ENCODE results near the gene ADCY1.
"Not testable (repeated sequence)": the region's sequence is repeated elsewhere in the genome, so short reads cannot be mapped to it uniquely, and the experiment has no call there.

The ADCY1 gene

DNA sequence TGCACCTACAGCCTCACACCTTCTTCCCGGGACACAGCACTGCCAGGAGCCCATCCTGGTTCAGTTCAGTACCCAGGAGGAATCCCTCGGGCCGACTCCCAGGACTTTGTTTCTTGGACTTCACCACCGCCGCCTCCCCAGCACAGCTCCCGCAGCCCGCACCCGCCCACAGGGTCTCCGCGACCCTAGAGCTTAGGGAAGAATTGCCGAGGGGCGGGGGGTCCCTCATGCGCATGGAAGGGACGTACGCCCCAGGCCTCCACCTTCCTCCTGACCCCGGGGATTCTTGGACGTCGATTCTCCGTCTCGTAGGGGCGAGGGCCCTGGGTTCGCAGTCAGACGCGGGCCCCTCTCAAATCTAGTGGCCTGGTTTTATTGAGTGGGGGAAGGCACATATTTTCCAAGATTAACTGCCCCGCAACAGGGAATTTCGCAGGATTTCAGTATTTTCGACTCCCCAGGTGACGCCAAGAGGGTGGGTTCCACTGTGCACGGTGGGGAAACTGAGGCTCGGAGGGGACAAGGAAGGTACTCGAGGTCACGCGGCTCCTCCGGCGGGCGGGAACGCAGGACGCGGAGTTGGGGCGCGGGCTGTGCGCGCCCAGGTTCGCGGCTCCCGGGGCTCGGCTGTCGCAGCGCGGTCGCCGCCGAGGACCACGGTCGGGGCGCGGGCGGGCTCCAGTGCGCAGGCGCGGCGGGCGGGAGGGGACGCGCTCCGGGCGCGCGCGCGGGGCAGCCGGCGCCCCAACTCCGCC is at the start of gene ADCY1:
Gene ADCY1, plus strand, starts transcription at position 708 of the 755 bp plus-strand sequence. CDS start 176 bp downstream, outside the sequence.
- DNase-seq = no peak

DNA sequence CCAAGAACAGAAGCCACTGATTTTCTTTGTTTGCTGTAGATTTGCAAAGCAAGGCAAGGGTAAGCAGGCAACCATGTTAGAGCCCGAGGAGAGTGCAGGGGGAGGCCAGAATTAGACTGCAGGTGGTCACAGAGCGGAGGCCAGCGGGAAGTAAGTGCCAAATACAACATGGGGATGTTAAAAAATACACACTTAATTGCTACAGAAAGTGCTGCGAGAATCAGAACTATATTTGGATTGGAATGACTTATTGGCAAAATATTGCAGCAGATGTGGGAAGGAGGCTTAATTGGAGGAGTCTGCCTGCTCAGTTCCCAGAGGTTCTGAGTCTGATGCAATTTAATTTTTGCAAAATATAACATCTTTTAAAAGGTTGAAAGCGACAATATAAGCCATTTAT is 49.7 kb upstream of the ADCY1 start:
- DNase-seq = no peak

DNA sequence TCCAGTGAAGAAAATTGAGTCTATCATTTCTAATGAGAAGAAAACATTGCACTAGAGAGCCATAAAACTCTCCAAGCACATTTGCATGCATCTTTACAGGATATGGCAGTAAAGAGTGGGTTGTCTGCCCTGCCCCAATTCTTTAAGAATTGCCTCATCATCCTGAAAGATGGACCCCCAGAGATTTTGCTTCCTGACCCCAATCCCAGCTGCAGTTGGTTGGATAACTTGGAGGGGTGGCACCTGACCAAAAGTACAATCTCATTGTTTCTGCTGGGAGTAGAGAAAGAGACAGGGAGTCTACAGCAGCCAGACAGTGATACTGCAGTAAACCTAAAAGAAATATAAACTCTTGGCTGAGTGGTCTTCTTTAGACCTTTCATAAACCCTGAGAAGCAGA is 49.1 kb upstream of the ADCY1 start:
- no peak for DNase-seq

DNA sequence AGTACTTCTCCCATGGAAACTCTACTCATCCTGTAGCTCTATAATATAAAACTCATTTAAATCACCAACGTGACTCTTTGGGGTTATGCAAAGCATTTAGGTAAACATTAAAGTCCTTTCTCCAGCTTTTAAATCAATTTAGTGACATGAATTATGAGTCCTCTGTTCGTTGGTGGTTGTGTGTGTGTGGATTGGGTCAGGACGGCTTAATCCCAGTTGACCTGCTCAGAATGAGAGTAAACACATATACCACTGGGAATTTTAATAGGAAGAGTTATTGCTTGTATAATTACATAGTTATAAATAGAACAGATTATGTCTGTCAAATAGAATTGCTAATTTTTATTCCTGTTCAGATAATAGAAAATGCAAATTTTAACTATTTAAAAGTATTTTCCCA is 30.7 kb upstream of the ADCY1 start:
- no peak for DNase-seq

DNA sequence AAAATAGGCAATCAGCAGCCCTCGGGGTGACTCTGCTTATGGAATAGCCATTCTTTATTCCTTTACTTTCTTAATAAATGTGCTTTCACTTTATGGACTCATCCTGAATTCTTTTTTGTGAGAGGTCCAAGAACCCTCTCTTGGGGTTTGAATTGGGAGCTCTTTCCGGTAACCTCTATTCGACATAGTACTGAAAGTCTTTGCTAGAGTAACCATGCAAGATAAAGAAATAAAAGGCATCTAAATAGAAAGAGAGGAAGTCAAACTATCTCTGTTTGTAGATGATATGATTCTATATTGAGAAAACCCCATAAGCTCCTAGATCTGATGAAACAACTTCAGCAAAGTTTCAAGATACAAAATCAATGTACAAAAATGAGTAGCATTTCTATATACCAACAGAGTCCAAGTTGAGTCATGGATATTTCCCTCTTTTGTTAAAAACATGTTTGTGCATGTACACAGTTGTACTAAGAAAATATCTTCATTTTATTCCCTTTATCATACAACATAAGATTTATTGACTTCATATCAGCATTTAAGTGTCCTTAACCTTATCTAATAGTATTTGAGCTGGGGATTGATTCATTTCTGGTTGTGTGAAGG is 29.0 kb upstream of the ADCY1 start:
- DNase-seq = not testable (repeated sequence)

DNA sequence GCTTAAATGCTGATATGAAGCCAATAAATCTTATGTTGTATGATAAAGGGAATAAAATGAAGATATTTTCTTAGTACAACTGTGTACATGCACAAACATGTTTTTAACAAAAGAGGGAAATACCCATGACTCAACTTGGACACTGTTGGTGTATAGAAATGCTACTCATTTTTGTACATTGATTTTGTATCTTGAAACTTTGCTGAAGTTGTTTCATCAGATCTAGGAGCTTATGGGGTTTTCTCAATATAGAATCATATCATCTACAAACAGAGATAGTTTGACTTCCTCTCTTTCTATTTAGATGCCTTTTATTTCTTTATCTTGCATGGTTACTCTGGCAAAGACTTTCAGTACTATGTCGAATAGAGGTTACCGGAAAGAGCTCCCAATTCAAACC is 25.3 kb upstream of the ADCY1 start:
- DNase-seq = not testable (repeated sequence)

DNA sequence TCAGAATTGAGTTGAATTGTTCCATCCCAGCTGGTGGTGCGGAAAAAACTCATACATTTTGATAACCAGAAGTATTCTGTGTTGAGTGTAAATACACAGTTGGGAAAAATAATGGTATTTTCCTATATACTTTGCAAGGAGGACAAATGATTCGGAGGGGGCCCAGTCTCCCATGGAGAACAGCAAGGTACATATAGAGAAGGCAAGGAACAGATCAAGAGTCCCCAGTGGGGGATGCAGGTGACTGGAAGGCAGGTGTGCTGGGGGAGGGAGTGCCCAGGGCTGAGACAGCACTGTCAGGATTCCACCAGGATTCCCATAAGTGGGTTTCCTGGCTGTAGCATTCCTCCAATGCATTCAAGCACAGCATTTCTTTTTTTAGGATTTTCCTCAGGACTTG is 10.8 kb upstream of the ADCY1 start:
- DNase-seq = no peak

DNA sequence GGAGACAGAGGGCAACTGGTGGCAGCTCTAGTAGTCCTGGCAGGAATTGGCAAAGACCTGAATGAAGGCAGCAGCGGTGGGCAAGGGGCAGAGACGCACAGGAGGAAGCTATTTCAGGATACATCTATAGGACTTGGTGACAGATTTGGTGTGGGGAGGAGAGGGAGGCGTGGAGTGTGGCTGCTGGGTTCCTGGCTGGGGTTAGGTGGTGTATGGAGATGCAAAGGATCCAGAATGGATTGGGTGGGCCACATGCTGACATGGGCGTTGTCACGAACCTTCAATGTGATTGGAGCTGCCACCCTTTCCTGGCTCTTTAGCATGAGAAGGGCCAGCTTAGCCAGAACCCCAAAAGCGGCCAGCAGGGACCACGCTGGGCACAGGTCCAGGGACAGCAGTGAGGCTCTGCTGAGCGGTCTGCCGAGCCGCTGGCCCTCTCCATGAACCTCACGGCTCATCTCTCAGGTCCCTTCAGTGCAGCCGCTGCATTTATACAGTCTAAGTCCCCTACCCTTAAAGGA is 10.2 kb upstream of the ADCY1 start:
- no peak for DNase-seq

DNA sequence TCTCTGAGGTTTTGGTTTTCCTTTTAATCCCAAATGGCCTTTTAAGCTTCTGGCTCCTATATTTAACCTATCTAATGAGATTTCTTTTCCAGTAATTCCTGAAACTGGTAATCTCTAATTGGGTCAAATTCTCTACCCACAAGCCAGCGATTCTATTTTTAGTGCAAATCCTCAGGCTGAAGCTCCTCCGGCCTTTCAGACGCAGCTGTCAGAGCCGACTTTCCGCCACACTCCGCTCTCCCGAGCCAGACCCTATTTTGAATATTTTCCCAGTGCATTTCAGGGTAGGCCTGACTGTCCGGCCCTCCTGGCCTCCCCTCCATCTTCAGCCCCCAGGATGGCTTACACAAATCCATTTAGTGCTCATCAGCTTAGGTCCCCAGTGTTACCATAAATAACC is 9.7 kb upstream of the ADCY1 start:
- no peak for DNase-seq

DNA sequence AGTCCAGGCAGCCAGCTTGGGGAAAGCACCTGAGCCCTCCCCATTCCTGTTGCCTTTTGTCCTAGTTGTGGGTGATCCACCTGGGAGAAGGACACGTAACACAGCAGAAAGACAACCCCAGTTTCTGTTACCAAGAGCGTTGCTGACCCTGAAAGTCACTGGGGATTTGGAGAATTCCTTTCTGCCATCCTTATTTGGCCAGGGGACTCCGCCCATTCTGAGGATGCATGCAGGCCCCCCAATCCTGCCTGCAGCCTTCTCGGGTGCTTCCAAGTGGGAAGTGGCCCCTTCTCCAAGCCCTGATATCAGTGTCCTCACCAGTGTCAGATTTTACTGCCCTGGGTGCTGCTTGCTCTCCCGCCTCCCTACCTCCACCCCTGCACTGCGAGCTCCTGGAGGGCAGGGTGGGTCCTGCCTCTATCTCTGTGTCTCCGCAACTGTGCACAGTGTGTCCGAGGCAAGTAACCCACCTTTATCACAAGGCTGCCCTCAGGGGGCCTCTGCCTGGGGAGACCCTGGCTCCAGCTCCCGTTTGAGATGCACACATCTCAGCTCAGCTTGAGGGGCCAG is 9.2 kb upstream of the ADCY1 start:
- DNase-seq = no peak

DNA sequence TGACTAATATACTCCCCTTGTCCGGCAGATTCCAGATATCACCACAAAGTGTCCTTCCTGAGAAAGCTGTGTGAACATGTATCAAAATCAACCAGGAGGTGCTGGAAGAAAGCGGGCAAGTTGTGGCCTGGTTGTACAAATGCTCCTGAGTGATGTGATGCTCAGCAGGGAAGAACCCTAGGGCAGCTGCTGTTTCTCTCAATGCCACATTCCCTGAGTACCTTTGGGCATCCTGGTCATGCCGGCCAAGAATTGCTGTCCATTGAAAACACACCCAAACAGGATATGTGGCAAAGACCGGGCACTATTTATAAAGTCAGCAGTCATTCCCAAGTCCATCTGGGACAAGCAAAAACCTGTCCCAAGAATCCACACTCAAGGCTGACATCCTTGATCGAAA is 7.8 kb upstream of the ADCY1 start:
- no peak for DNase-seq

DNA sequence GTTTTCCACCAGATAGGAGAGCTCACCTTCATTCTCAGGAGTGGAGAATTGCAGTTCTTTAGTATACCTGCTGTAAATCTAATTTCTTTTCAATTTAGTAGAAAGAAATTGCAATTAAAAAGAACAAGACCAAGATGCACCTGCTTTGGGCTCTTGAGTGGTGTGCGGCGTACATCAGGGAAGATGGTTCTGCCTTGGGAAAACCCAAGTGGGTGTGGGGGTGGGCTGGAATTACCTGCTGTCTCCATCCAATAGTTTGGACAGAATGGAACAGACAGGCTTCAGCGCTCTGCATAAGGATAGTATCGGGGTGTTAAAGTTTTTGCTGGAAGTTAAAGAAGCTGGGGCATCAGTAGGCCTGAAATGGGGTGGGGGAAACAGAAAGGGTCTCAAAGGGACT is 7.2 kb upstream of the ADCY1 start:
- DNase-seq = no peak

DNA sequence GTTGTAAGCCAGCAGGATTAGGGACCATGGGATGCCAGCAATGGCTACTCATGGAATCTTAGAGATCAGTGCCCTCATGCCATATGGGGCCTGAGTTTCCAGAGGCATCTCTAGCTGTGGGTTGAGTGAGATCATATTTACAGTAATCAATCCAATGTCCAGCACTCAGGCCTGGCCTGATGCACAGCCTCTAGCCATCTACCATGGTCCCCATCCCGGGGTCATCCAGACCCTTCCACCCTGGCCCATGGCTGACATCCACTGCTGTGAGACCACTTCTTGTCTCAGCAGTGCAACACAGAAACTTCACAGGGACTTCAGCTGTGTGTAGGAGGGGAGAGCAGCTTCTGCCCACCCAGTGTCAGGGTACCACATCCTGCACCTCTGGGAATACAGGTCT is 6.5 kb upstream of the ADCY1 start:
- no peak for DNase-seq

DNA sequence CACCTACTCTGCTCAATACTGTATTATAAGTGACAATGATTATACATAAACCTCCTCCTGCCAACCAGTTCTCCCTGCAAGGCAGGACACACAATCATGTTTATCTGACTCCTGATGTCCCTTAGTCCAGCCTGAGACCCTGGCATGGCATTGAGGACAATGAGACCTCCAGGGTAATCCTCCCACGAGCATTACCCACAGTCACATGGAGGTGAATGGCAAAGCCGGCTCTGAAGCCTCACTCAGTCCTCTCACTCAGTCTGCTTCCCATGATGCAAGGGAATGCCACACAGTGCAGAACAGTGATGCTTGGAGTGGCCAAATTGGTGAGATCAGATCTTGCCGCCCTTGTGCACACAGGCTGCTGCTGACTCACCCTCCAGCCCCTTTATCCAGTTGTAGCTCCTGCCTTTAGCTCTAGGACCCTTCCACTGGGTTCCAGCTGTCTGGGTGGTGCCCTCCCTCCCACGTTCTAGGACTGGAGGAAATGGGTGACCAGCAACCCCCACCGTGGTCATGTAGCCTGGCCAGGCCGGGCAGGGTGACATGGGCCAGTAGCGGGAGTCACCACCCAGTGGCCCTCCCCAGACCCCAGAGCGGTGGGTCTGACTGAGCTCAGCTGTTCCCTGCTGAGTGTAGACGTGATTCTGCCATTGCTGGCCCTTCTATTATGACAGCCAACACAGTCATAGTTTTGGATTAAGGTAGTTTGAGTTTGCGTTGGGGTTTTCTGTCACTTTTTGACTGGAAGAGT is 5.5 kb upstream of the ADCY1 start:
- no peak for DNase-seq

DNA sequence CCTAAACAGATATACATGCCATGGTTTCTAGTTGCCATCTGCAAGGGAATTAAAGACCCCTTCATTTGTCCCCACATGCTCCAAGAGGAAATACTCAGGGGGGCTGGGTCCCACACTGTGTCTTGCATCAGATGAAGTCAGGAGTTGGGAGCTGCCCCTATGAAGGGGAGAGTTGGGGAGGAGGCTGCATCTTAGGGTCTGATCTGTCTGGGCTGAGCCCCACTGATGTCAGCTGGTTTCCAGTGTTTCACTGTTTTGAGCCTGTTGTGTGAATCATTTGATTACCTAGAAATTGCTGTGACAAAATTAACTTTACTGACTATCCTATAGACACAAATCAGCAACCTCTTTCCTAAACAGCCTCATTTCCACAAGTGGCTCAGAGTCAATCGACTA is 4.9 kb upstream of the ADCY1 start:
- DNase-seq = no peak

DNA sequence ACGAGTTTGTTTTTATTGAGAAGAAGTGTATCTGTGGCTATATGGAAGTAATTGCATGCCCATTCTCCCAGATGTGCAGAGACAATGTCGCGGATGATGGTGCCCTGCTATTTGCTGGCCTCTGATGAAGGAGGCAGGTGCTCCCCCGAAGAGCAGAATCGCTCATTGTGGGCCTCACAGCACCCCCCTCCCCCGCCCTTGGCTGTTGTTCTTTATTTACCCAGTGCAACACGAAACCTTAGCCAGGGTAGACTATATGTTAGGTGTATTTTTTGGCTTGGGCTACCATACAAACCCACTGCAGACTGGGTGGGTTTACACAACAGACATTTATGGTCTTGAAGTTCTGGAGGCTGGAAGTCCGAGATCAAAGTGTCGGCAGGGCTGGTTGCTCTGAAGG is 3.4 kb upstream of the ADCY1 start:
- no peak for DNase-seq

DNA sequence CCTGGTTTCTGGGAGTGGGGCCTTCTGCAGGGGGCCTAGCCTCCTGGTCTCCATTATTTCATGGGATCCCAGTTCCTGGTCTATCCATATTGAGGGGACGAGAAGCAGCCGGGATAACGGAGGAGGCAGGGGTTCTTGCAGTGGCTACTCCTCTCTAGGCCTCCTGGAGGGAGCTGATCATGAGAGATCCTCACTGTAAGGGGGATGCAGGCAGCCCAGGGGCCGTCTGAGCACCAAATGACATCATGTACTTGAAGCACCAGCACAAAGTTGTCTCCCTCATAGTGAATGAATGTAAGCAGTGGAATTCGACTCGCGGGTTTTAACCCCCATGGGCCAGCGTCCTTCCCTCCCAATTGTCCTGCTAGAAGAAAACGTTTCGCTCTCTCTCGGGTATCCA is 964 bp upstream of the ADCY1 start:
- DNase-seq = no peak

DNA sequence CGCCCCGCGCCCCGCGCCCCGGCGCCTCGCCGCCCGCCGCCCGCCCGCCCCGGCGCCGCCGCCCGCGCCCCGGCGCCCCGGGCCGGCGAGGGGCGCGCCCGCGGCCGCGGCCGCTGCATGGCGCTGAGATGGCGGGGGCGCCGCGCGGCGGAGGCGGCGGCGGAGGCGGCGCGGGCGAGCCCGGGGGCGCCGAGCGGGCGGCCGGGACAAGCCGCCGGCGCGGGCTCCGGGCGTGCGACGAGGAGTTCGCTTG is 174 bp downstream of the ADCY1 start:
- no peak for DNase-seq

DNA sequence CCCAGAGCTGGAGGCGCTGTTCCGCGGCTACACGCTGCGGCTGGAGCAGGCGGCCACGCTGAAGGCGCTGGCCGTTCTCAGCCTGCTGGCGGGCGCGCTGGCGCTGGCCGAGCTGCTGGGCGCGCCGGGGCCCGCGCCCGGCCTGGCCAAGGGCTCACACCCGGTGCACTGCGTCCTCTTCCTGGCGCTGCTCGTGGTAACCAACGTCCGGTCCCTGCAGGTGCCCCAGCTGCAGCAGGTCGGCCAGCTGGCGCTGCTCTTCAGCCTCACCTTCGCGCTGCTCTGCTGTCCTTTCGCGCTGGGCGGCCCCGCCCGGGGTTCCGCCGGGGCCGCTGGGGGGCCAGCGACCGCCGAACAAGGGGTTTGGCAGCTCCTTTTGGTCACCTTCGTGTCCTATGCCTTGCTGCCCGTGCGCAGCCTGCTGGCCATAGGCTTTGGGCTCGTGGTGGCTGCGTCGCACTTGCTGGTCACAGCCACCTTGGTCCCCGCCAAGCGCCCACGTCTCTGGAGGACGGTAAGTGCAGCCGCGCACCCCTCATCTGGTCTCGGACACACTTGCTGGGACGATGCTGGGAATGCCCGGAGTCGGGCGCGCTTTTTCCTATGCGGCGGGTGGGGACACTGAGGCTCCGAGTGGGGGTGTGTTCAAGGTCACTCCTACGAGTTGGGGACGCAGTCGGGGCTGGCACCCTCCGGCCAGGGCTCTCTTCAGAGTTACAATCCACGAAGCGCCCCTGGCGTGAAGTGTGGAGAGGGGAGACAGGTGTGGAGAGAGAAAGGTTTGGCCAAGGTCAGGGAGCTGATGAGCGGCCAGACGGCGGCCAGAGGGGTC is 717 bp downstream of the ADCY1 start:
- no peak for DNase-seq

DNA sequence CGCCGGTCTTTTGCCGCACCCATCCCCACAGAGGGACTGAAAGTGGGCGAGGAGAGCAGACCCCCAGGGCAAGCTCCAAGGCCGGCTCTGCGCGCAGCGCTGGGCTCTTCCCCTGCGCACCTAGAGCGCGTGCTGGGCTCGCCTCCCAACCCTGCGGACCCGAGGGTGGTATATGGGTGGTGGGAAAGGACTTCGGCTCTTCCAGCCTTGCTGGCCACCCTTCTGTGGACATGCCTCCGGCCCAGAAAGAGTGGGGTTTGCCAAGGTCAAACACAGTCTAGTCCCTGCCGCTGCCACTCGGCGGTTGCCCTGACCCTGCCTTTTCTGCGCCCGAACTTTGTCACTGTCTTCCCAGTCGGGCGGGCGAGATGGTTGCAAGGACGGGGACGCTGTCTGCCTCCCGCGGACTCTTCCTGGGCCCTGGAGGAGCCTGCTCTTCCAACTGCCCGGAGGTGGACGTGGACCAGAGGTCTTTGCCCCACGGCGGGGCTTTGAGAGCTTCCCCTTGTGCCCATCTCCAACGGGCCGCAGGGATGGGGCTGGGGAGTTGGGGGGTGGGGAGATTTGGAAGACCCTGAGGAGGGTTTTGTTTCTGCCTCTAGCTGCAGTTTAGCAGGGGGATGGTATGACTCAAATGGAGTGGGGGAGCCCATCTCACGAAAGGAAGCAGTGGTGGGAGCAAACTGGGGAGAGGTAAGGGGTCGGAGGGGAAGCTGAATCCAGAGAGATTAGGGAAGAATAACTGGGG is 1.5 kb downstream of the ADCY1 start:
- no peak for DNase-seq

DNA sequence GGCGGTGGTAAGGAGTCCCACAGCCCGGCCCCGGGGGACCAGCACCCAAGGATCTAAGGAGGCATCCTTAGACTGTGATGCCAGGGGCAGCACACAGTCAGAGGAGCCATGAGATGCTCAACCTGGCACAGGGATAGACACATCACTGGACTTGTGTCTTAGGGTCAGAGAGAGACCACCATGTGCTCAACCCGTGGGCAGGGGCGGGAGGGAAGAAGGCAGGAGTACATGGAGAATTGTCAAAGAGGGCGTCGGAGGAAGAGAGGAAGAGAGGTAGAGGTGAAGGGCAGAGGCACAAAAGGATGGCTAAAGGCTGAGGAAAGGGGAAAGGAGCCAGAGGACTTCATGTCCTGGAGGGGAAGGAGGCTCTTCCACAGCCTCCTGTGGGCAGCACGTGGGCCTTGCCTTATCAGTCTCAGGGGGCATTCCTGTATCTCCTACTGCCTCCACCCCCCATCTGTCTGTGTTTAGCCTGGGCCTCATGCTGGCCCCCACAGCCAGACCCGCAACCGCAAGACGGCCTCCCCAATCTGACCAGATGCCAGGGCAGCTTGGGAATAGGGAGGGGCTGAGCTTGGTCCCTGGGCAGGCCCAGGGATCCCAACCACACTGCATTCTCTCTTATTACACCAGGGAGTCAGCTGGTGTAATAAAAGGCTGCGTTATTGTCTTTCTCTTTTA is 2.2 kb downstream of the ADCY1 start:
- DNase-seq = no peak

DNA sequence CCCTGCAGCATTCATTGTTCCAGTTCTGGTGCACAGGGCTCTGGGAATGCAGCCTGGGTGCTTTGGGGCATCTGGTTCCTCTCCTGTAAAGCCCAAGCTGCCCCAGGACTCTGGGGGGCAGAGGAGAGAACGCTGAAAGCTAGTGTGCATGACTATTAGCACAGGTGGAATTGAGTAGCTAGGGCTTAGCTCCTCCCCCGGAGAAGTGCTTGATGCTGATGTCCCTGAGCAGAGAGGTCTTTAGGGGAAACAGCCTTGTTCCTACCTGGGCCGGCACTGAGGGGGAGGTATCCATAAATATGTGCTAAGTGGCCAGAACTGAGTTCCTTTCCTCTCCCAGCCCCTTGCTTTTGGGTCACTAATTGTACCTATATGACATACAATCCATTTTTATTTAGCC is 3.9 kb downstream of the ADCY1 start:
- DNase-seq = no peak

All from GOT3 (cell line).